Activated effector memory CD4-positive, alpha-beta T cell treated with anti-CD3 and anti-CD28 coated beads, Interleukin-2, amount 50 U/mL, for 16 hours (primary cell): ENCODE results near the gene NKX1-1.

ENCODE experiments used
- DNase-seq: peaks from one replicate; pipeline ENCODE4 v3.0.0-alpha.2; 2020

NKX1-1 gene

DNA sequence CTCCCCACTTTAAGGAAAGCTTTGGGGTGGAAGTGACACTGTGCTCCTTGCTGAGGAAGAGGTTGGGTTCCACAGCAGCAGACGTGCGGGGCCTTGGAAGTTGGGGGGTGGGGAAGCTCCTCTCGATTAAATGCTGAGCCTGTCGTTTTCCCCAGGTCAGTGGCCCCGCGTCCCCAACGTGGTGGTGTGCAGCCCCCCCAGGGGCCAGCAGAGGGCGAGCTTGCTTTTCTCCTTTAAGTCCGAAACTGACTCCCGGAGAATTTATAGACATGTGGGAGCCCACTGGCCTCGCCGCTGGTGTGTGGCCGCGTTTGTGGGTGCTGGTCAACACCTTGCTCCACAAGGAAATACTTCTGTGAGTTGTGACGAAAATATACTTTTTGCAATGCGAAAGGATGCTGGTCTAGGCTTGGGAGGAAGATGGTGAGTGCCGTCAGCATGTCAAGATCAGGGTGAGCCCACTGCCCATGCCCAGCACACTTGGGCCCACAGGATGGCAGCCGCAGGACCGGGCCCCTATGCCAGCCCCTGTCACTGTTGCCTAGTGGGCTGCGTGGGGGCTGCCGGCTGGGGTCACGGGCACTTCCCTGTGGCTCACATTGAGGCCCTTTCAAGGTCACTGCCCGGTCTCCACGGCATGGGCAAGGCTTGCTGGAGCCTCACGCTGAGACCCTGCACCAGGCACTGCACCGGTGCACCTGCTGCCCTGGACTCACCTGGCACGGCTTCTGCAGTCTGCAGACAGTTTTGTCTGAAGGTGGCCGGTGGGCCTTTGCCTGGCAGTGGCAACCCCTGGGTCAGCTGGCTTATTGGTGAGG lies 49.9 kb downstream of the NKX1-1 start:
- peak; percentile 79 for DNase-seq

DNA sequence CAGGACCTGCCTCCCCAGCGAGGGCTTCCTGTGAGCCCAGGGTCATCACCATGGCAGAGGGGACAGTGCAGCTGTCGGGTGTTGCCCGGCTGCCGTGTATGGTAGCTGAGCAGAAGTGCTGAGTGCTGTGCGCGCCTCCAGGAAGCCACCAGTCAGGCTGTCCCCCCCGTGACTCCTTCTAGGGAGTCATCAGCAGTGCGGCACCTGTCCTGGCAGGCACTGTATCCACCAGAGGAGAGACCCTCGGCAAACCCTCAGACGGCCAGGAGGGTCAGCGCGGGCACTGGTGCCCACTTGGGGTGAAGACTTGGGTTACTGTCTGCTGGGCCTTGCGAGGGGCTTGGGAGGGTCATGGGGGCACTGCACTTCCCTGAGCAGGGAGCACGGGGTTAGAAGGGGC lies 50.9 kb downstream of the NKX1-1 start:
- no peak for DNase-seq

DNA sequence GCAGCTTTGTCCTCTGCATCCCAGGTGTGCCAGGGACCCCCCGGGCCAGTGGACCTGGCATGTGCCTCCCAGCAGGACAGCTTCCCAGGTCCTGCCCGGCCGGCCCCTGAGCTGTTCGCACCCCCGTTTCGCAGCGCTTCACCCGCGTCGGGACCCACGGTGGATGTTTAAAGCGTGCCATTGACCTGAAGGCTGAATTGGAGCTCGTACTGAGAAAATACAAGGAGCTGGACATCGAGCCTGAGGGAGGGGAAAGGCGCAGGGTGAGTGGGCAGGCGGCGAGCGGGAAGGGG lies 51.3 kb downstream of the NKX1-1 start:
- DNase-seq = no peak

DNA sequence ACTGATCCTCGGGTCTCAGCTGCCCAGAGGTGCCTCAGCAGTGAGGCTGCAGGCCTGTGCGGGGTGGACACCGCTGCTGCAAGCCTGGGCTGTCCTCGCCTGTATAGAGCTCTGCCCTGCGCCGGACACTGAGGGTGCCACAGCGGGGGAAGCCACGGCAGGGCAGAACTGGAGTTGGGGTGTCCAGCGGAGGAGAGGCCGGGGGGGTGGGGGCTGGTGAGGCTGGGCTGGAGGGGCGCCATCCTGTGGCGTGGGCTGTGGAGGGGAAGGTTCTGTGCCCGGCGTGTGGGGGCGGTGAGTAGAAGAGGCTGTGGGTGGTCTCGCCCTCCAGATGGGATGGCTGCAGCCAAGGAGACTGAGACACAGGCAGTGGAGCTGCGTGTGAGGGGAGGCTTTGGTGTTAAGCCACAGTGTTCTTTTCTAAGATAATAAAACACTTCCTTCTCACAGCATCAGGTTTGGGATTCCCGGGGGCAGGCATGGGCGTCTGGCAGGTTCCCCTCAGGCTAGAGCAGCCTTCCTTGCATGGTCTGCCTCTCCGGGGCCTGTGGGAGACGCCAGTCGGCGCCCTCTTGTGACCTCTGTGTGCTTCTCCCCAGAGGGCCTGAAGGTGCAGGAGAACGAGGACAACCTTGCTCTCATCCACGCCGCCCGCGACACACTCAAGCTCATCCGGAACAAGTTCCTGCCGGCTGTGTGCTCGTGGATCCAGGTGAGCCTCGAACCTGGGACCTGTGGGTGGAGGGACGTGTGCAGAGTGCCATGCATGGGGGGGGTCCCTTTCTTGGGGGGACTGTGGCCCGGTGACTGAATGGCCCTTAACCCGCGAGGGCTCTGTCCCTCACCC lies 51.9 kb downstream of the NKX1-1 start:
- DNase-seq = no peak

DNA sequence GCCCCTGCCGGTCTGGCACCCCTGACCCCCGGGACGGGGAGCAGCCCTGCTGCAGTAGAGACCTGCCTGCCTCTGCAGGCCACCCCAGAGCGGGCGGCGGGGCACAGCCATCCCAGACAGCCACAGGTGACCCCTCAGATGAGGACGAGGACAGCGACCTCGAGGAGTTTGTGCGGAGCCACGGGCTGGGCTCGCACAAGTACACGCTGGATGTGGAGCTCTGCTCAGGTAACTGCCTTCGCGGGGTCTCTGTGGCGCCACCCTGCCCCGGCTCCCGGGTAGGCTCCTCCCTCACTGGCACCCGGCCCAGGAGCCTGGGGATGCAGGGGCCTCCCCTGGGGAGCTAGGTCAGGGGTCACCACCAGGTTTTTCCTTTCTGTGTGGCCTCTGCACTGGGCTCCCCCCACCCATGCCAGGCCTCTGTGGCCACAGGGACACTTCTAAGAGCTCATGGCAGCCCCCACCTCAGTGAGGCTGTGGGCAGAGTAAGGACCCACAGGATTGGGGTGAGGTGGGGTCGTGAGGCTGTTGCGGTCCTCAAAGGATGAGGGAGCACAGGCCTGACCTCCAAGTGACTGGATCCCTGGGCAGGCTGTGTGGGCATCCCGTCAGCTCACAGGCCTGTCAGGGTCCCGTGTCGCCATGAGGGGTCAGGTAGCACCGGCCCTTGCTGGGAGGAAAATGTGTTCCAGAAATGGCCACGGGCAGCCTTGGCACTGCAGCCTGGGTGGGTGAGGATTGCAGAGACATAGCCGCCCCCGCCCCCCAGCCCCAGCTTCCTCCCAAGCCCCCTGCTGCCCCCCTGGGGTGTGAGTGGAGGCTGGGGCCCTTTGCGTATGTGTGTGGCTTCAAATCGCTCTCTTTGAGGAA lies 52.8 kb downstream of the NKX1-1 start:
- DNase-seq = no peak
